Activated gamma-delta T cell treated with Interleukin-2 at 50 U/mL for 16 hours (primary cell): ENCODE measurements around the gene TBXAS1.
A peak's percentile ranks its signal among the peaks of the same experiment; 100 is the strongest.

Experiments used
- DNase-seq: peaks from one replicate; pipeline ENCODE4 v3.0.0-alpha.2; 2020

Gene TBXAS1

DNA sequence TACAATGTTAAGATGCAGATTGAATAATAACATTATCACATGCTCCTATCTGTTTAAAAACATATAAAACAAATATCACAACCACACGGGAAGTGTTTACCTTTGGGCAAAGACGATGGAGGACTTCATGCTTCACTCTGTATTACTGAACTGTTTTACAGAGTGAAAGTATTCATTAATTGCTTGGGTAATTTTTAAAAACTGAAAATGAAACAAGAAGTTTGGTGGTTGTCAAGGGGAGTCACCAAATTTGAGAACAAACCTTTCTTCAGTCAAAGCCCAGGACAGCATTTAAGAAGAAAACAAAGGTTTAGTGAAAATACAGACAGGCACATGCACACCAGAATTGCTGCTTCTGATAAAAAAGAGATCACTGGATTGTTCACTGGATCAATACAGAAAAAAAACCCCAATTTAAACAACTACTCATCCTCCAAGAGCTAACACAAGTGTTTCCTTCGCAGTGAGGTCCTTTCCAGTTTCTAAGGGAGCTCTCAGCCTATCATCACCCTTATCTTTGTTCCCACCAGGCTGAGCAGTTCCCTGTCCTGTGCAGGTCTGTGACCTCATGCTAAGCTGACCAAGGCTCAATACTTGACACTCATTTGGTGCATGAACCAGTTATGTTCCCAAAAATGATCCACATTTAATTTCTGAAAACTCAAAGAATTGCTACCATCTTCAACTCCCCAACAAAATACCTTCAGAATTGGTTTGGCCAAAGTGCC lies 224.9 kb downstream of the TBXAS1 start:
- no peak for DNase-seq

DNA sequence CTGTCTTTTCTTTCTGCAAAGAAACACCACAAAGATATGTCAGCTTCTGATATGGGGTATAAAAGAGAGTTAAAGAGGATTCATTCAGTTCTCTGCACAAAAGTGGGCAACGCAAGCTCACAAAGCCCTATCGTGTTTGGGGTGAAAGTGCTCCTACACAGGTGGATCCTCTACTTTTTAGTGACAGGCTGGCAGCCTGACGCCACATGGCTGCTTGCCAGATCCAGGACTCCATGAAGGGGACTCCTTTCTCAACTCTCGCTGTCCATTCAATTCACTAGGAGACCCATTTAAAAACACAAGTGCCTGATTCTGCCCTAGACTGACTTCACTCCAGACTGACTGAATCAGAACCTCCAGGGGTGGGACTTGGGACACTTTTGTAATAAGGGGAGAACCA lies 225.7 kb downstream of the TBXAS1 start:
- no peak for DNase-seq

DNA sequence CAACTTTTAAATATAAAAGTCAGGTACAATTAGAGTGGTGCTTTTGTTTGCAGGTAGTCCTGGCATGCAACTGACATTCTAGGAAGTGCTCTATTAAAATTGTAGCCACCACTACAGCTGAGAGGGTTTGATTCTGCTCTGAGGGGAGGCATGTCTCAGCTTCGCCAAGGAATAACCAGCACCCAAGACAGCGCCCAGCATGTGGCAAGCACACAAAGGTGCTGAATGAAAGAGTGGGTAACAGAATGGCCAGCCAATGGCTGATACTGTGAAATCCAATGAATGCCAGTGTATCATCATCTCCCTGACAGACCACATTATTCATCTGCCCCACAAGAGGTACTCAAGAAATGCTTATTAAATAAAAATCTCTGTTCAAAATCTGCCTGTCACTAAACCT lies 226.8 kb downstream of the TBXAS1 start:
- no peak for DNase-seq

DNA sequence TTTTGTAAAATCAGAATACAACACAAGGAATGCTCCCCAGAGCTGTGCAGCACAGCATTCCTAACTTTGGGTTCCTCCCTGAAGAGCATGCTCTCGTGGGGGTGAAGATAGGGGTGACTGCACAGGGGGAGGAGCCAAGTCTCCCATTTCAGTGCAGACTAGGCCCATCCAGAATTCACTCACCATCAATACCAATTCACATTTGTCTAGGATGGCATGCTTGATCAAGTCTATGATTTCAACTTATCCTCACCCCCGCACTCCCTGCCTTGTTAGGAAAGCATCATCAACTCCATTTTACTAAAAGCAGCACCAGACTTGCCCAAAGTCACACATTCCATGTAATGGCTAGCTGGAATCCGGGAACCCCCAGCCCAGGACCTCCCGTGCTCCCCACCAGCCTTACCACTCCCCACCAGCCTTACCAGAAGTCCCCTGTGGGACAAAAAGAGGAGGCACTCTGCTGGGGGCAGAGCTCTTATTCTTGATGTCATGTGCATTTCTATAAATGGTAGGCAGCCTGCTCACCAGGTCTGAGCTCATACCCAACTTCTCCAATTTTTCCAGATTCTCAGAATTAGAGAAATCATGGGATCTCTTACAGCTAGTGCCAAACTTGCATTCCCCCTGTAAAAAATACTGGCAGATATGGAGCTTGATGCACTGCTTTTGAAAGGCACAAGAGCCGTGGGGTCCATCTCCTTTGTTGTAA lies 227.5 kb downstream of the TBXAS1 start:
- DNase-seq, result no peak

DNA sequence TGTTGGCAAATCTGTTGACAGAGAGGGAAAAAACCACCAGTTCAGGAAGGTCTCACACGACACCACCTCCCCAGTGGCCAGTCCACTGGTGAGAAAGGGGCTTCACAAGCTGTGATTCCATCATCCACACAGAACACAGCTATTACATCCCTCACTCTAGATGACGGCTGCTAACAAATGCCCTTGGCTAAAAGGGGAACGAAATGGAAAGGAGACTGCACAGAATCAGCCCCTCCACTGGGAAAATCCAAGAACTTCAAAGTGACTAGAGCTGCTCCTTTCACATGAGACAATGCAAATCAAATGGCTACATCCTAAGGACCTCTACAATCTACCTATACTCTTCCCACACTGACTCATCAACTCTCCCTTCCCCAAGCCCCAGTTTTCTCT lies 228.1 kb downstream of the TBXAS1 start:
- DNase-seq, result no peak

DNA sequence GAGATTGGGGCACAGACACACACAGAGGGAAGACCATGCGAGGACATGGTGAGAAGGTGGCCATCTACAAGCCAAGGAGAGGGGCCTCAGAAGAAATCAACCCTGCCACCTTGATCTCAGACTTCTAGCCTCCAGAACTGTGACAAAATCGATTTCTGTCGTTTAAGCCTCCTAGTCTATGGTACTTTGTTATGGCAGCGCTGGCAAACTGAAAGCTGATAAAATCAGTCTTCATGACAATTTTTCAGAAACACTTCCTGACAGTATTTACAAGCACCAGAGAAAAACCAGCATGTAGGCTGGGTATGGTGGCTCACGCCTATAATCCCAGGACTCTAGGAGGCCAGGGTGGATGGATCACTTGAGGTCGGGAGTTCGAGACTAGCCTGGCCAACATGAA lies 229.5 kb downstream of the TBXAS1 start:
- DNase-seq, result no peak

GRCh38 chr7:140059273-140060242 lies 230.5 kb downstream of the TBXAS1 start:
- no peak for DNase-seq

GRCh38 chr7:140060243-140060630 lies 231.2 kb downstream of the TBXAS1 start:
- DNase-seq, result no peak

GRCh38 chr7:140060788-140061606 lies 231.9 kb downstream of the TBXAS1 start:
- DNase-seq, result no peak

DNA sequence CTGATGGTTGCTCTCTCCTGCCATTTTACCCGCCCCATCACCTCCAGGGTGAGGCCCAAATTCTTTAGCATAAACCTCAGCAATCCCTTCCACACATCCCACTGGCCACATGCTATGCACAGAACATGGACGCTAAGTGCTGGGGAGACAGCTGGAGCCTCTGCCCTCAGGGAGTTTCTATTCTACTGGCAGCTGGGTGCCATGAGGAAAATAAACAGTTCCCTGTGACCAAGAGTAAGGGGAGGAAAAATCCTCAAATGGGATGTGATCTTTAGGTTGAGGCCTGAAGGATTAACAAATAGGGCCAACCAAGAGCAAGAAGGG lies 232.5 kb downstream of the TBXAS1 start:
- DNase-seq, result no peak

- DNase-seq, result peak; percentile 44
These were observed 233.1 kb downstream of the TBXAS1 start for GRCh38 chr7:140062118-140062527.

DNA sequence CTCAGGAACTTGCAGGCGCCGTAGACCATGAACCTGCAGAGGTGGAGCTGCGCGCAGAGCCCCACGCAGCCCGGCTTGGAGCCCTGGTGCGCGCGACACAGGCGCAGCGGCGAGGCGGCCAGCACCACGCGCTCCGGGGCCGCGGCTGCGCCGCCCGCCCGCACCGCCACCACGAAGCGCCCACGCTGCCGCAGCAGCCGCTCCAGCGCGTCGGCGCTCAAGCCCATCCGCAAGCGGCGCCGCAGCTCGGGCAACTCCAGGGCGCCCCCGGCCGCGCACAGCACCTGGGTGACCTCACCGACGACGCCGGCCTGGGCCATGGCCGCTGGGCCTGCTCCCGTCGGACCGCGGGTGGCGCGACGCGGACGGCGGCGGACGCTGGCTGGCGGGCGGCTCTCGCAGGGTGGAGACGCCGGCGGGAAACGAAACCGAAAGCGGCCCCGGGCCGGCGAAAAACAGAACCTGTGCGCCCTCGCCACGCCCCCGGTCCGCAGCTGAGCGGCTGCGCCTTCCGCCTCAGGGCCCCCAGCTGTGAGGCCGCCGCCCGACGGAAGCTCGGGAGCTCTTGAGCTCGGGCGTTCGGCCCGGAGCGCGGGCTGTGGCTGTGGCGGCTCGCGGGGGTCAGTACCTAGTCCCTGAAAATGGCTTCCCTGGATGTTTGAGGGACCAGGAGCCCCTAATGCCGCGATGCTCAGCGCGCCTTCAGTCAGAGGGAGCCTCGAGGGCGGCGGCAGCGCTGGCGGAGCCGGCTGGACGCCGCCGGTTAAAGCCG lies 233.7 kb downstream of the TBXAS1 start, which contains the start of gene PARP12:
PARP12 (minus strand) TSS at position 424 of the 772 bp plus-strand sequence; CDS start at position 320, 104 bp downstream.
- DNase-seq, result peak; percentile 85

DNA sequence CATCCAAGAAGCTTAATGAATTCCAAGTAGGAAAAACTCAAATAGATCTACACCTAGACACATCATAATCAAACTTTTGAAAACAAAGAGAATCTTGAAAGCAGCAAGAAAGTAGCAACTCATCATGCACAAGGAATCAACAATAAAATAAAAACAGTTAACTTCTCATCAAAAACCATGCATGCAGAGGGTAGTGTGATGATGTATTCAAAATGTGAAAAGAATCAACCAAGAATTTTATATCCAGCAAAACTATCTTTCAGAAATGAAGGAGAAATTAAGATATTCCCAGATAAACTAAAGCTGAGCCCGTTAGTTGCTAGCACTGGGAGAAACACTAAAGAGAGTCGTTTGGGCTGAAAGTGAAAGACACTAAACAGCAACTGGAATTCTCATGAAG lies 238.0 kb downstream of the TBXAS1 start:
- no peak for DNase-seq

GRCh38 chr7:140068033-140068432 lies 239.0 kb downstream of the TBXAS1 start:
- no peak for DNase-seq

- DNase-seq, result no peak
These were observed 240.4 kb downstream of the TBXAS1 start for GRCh38 chr7:140069298-140069949.
